Suppressor macrophage treated with lipopolysaccharide for 1 hour (primary cell): ENCODE results near the gene JAM2.
"Not testable (repeated sequence)": the region's sequence is repeated elsewhere in the genome, so short reads cannot be mapped to it uniquely, and the experiment has no call there.

Experiments used
- DNase-seq, 3 donors: peaks; one replicate each; pipeline ENCODE4 v3.0.0-alpha.2; 2020 to 2022

Gene JAM2

DNA sequence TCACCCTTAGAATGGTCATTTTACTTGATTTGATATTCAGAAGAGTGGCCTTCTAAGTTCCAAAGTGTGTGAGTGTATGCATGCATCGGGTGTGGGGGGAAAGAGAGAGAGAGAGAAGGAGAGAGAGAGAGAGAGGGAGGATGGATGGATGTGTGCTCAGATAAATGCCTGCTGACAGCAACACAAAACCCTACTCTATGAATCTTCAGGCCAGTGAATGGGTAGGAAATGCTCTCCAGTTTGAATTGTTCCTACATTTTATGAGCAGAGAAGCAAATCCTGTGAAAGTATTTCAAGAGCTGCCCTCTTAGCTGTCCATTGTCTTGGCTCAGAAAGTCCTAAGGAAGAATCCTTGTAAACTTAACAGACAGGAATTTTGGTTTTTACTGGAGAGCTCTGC lies 7.4 kb downstream of the JAM2 start:
- no peak for DNase-seq

DNA sequence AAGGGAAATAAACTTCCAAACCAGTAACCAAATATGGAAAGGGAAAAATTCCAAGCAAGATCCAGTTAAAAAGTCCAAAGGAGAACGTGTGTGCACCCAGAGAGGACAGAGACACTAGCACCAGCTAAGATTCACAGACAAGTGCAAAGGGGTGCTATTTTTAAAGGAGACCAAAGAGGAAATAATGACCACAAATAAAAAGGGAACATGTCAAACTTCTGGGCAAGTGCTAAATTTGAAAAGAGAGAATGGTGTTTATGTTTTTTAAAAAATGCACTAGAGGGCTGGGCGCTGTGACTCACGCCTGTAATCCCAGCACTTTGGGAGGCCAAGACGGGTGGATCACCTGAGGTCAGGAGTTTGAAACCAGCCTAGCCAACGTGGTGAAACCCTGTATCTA lies 8.6 kb downstream of the JAM2 start:
- DNase-seq, result peak in 2 of 3 donors; percentile 21 to 47

DNA sequence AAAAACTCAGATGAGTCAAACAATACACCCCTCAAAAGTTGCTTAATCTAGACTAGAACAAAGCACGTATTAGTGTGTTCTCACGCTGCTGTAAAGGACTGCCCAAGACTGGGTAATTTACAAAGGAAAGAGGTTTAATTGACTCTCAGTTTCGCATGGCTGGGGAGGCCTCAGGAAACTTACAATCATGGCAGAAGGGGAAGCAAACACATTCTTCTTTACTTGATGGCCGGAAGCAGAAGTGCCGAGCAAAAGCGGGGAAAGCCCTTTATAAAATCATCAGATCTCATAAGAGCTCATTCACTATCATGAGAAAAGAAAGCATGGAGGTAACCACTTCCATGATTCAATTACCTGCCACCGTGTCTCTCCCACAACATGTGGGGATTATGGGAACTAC lies 10.1 kb downstream of the JAM2 start:
- DNase-seq, result peak; percentile 56 to 70 (median 65)

DNA sequence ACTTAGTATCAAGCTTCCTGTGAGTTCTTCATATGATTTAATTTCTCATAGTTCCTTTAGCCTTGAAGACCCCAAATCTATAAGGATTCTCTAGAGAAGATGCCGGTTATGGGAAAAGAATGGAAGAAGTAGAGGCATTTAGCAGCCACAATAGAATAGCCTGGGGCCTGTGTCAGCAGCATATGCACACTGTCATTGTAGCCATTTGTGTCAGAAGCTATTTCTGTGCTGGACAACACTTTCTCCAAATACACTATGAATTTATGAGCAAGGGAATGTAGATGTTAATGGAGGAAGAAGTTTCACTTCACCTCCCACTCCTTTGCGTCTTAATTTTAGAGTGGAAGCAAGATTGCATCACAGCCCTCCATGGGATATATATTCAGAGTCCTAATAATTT lies 17.4 kb downstream of the JAM2 start:
- no peak for DNase-seq

DNA sequence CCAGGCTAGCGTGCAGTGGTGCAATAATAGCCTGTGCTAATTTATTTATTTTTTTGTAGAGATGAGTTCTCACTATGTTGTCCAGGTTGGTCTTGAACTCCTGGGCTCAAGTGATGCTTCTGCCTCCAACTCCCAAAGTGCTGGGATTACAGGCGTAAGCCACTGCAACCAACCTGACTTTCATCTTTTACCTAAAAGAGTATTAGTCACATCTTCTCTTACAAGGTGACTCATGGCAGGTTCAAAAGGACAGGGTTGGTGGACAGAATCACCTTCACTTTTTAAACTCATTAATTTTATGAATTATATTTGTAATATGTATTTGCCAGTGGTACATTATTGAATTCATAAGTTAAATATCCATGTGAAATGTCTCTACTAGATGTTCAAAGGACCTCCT lies 18.1 kb downstream of the JAM2 start:
- no peak for DNase-seq

DNA sequence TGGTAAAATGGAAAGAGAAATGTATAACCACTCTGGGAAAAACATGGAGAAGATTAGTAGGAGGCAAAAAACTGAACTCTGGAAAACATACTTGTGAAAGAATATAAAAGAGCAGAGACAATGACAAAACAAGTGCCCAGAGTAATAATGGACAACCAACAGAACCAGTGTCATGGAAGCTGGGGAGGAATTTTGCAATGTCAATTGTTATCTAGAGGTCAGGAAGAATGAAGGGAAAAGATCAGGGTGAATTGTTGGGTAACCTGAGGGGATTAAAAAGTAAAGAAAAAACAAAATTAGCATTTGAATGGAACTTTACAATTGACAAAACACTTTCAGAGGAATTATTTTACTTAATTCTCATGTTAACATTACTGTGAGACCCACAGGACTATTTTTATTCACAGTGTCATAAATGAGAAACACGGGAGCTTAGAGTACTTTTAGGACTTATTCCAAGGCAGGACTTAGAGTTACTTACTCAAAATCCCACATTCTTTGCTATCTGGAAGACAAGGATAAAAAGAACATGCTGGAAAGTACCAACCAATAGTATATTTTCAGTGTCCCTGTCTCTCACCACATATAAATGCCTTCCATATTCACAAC lies 19.5 kb downstream of the JAM2 start:
- DNase-seq, result no peak

DNA sequence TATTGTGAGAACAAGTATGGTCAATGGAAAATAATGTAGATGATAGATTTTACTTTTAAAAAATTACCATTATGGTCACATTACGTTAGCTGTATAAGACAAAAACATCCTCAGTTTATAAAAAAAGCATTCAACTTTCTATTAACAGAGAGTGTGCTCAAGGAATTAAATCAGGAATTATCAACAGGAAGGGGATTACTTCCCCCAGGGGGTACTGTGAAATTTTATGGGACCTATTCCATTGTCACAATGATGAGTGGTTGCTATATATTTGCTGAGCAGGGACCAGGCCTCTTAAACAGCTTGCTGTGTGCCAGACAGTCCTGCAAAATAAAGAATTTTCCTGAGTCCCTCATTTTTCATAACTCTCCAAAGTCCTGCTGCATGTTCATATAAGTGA lies 21.2 kb downstream of the JAM2 start:
- no peak for DNase-seq

DNA sequence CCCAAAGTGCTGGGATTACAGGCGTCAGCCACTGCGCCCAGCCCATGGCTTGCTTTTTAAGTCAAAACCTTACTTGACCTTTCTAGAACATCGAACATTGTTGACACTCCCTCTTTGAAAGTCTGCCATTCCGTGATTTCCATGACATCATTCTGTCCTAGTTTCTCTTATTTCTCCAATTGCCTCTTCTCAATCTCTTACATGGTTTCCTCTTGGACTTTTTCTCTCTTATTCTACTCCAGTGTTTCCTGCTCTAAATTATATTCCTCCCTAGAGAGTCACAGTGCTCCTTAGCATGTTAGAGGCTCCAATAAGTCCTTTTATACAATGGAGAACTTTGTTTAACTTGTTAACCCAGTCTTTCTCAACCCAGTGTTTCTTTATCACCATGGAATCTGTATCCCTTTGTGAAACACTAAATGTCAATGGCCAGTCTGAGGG lies 25.5 kb downstream of the JAM2 start:
- no peak for DNase-seq

DNA sequence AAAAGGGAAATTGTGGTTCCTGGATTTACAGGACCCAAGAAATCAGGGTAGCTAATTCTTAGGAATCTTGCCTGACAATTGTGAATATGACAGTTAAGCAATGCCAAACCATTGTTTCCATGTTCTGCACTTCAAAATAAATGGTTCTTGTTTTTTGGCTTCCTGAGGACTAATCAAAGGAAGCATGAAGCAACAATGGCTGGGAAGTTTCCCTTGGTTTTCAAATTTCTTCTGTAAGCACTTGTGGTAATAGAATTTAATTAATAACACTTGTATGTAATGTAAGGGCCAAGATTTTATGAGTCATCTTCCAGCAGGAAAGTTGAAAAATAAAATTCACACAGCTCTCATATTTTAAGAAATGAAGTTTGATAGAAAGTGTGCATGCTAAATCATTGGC lies 31.7 kb downstream of the JAM2 start:
- DNase-seq, result peak in 2 of 3 donors; percentile 22 to 44

DNA sequence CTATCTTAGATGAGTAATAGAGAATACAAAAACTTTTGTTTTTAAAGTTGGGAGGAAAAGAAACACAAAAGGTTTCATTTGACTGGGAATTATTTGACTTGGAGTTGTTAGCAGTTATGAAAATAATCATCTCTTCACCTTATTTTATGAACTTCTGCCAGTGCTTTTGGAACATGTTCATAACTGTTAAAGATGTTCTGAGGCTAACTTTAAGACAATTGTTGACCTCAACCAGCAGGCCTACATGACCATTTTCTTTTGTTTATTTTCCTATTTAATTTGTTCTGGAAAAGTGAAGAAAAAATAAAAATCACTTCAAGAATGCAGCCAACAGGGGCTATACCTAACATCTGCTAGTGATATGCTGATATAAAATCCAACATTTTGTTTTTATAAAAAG lies 37.4 kb downstream of the JAM2 start:
- DNase-seq, result no peak

DNA sequence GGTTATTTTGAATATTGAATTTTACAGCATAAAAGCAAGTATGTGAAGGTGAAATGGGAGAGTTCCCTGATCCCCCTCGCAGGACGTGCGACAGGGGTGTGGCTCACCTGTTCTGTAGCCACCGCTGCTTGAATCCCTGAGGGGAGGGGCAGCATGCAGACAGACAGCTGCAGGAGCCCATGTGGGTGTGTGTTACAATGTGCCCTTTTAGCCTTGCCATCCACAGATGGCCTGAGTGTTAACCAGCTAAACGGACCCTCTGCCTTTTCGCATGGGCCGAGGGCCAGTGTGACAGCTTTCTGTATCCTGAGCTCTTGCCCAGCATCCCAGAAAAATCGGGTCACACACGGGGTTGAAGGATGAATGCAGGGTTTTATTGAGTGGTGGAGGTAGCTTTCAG lies 43.3 kb downstream of the JAM2 start:
- no peak for DNase-seq

DNA sequence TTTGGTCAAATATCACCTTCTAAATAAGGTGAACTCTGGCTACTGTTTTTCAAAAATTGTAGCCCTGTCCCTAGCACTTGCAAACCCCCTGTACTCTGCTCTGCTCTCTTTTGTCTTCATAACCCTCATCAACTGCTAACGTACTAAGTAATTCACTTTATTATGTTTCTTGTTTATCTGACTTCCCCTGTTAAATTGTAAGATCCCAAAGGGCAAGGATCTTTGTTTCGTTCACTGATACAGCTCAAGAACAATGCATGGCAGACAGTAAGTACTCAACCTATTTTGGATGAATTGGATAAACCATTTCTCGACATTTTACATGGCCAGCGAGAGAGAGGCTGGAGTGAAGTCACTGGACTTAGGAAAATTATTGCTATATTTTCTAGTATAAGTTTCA lies 48.7 kb downstream of the JAM2 start:
- no peak for DNase-seq

DNA sequence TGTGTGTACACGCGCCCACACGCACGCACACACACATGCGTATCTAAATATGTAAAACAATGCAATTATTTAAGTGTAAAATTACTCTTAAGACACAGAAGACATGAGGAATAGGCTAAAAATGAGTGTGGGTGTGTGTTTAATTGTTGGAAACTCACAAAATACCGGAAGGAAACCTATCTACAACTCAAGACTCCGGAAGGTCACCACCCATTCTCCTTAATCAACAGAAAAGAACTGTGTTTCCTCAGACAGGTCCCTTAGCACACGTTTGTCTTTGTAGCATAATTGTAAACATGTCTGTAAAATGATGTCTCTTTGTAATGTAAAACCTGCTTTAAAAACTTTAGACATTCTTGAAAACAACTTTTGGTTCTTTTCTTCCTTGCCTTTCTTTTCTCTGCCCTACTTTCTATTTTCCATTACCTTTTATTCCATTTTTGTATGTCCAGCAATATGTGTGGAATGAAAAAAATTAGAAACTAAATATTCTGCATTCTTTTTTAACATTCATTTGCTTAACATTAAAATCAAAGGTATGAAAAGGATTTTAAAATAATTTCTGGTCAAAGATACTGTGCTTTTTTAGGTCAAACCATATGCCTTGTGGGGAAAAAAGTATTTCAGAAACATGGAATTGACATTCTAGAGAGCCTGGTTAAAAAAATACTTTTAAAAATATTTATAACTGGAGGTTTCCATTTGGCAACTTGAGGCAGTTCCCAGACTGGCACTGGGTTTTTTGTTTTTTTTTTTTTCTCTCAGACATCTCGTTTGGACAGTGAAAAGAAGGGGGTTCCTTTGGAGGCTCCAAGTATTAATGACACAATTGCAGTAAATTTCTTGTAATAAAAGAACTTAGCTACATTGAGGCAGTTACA lies 49.5 kb downstream of the JAM2 start:
- DNase-seq, result no peak

DNA sequence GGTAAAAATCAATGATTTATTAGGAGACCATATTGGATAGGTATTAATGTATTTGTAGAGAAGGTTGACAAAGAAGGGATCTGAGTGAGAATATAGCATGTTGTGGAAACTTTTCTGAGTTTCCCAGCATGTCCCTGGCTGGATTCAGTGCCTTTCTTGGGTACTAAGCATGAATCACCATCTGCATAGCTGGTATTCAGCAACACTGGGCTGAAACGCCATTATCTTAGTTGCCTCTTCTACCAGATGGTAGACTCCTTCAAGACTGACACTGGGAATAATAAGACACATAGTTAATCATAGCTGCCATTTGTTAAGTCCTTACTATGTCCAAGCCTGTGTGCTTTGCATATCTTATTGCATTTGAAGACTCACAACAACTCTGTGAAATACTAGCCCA lies 50.2 kb downstream of the JAM2 start:
- DNase-seq, result no peak

DNA sequence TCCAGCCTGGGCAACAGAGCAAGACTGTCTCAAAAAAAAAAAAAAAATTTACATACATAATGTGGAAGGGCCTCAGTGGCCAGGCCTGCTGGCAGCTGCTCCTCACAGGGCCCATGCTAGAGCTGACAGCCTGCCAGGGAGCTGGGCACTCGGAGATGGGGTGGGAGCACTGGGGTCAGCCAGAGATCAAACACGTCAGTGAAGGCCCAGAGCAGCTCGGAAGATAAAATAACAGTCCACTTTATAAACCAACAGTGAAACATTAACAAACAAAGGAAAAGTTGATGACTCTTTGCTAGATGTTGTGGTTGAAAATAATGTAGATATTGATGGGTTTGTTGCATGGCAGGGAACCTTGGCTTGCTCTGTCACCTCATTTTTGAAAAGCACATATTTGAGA lies 52.9 kb downstream of the JAM2 start:
- DNase-seq, result no peak

DNA sequence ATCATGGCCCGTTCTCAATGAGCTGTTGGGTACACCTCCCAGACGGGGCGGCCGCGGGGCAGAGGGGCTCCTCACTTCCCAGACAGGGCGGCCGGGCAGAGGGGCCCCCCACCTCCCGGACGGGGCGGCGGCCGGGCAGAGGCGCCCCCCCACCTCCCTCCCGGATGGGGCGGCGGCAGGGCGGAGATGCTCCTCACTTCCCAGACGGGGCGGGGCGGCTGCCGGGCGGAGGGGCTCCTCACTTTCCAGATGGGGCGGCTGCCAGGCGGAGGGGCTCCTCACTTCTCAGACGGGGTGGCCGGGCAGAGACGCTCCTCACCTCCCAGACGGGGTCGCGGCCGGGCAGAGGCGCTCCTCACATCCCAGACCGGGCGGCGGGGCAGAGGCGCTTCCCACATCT lies 56.4 kb downstream of the JAM2 start:
- DNase-seq, result not testable (repeated sequence)

DNA sequence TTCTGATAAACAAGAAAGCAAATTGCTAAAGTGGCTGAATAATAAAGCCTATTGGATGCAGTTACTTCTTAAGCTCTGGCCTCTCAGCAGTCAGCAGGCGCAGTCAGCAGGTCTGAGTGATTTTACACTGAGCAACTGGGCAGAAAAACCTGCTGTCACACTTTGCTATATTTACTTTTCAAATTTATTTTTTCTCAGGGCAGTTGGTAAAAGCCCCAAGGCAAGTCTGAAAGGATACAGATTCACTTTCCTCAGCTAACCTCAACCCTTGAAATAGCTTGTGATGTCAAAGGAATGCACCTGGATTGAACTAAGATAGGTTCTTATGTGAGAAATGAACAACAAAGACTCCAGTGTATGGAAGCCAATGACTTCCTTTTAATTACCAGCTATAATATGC lies 61.7 kb downstream of the JAM2 start:
- DNase-seq, result no peak

DNA sequence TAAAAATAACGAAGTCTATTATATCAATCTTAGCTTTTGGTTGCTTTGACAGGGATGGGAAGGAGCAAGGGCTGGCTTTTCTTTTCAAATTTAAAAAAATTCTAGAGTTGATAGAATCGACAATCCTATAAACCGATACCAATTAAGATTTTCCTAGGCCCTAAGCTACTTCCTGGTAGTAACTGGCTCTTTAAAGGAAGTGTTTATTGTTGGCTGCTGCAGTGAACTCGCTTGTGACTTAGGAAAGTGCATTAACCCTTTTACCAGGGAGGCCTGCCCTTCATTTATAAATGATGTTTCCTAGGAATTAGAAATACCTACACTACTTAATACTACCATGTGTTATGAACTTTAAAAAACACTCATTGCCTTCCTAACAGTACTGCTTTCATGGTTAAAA lies 62.5 kb downstream of the JAM2 start:
- DNase-seq, result no peak

DNA sequence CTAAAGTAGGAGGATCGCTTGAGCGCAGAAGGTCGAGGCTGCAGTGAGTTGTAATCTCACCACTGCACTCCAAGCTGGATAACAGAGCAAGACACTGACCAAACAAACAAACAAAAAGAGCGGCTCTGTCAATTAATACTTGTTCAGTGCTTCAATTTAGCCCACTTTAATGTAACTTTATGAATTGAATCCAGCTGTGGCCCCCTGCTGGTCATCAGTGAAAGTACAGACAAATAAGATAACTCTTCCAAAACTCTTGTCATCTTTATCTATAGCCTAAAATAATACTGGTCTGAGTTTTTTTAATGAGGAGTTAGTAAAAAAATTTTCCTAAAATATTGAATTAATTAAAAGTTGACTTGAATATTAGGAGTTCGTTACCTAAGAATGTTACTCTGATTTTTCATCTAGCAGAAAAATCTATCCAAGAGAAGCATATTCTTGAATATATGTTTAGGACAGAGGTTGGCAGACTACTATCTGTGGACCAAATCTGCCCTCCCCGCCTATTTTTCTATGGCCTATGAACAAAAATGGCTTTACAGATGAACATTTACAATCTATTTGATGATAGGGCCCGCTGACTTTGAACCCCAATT lies 69.5 kb downstream of the JAM2 start:
- DNase-seq, result peak; percentile 71 to 75 (median 73)

DNA sequence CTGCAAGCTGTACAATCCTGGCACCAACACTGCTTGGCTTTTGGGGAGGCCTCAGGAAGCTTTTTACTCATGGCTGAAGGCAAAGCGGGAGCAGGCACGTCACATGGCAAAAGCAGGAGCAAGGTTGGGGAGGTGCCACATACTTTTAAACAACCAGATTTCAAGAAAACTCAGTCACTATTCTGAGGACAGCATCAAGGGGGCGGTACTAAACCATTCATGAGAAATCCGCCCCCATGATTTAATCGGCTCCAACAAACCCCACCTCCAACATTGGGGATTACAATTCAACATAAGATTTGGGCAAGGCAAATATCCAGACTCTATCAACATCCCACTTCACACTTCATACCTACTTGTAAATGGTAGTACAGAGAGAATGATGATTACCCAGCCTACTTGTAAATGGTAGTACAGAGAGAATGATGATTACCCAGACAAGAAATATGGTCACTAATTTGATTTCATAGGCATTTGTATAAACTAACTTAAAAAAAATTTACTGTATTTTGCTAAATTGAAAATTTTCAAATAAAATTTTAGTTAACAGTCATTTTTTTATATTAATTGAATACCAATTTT lies 70.7 kb downstream of the JAM2 start:
- no peak for DNase-seq

DNA sequence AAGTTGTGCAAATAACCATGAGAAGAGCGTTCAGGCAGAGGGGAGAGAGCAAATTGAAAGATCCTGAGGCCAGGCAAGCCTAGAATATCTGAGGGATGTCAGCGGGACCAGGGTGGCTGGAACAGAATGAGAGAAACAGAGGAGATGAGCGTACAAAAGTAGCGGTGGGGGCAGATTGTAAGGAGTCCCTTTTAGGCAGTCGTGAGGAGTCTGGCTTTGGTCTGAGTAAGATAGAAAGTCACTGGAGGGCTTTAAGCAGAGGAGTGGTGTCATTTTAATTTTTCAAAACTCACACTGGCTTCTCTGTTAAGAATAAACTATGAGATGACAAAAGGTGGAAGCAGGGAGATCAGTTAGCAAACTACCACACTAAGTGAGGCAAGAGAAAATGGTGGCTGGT lies 71.5 kb downstream of the JAM2 start:
- DNase-seq, result no peak

DNA sequence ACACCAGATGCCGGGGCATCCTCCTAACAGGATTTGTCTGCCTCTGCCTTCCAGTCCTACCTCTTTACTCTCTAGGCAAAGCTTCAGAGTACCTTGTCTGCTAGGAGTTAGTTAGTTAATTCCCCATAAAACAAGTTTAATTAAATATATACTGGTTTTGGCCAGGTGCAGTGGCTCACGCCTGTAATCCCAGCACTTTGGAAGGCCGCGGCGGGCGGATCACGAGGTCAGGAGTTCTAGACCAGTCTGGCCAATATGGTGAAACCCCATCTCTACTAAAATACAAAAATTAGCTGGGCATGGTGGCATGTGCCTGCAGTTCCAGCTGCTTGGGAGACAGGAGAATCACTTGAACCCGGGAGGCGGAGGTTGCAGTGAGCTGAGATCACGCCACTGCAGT lies 75.0 kb downstream of the JAM2 start:
- DNase-seq, result not testable (repeated sequence)

DNA sequence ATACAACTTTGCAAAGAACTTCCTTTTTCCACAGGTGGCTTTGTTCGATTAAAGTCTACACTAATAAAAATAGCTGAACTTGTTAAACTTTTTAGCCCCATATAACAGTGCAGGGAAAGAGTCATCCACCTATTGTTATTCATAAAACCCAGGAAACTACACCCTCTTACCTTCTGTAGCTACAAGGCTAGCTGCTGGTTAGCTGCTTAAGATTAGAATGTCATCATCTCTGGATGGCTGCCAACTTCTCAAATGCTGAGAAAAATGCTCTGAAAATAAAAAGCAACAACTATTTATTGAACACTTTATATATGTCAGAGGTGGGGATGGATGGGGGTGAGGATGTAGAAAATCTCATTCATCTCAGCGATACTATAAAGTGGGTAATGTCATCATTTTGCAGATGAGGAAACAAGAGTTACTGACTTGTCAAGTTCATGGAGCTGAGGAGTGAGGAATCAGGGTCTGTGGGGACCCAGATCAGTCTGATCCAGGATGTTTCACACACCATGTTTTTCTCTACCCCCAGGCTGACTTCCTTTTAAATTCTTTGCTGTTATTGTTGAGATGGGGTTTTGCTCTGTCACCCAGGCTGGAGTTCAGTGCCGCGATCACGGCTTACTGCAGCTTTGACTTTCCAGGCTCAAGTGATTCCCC lies 78.6 kb downstream of the JAM2 start:
- DNase-seq, result no peak
